H9 (cell line): Measurements from ENCODE around the gene GABRB3. TPM values are rescaled to one million over a fixed set of nuclear protein-coding genes. Genes with fewer than 3 reads are reported as not detected.

Experiments
- DNase-seq: peaks from one replicate; pipeline ENCODE4 v3.0.0-alpha.2; 2017
- H2AFZ ChIP-seq: one replicate; pipeline ENCODE4 v1.6.1; 2013; ENCODE audit warnings: mild to moderate bottlenecking, low read length, control low read depth, moderate library complexity
- H2AK5ac ChIP-seq: 2 replicates; pipeline ENCODE4 v1.6.1; 2013; ENCODE audit warnings: low read length, control low read depth, mixed read lengths; ENCODE audit not compliant: insufficient read length
- H2BK120ac ChIP-seq: one replicate; pipeline ENCODE4 v1.6.1; 2013; ENCODE audit warnings: low read depth, mild to moderate bottlenecking, low read length, control low read depth, inconsistent platforms; ENCODE audit not compliant: poor library complexity, severe bottlenecking
- H2BK12ac ChIP-seq: 2 replicates; pipeline ENCODE4 v1.6.1; 2013; ENCODE audit warnings: low read length, control low read depth, mixed read lengths, low read depth; ENCODE audit not compliant: insufficient read length
- H2BK15ac ChIP-seq: 2 replicates; pipeline ENCODE4 v1.6.1; 2013; ENCODE audit warnings: low read depth, low read length, control low read depth
- H2BK20ac ChIP-seq: one replicate; pipeline ENCODE4 v1.6.1; 2013; ENCODE audit warnings: low read depth, mild to moderate bottlenecking, low read length, control low read depth, inconsistent platforms; ENCODE audit not compliant: poor library complexity, severe bottlenecking
- H2BK5ac ChIP-seq: 2 replicates; pipeline ENCODE4 v1.6.1; 2013; ENCODE audit warnings: low read length, control low read depth, mixed read lengths; ENCODE audit not compliant: insufficient read length
- H3K14ac ChIP-seq: 2 replicates; pipeline ENCODE4 v1.6.1; 2013; ENCODE audit warnings: low read length, control low read depth; ENCODE audit not compliant: insufficient read depth
- H3K18ac ChIP-seq: 2 replicates; pipeline ENCODE4 v1.6.1; 2013; ENCODE audit warnings: low read depth, mild to moderate bottlenecking, mixed read lengths, low read length, control low read depth; ENCODE audit not compliant: insufficient read length
- H3K23ac ChIP-seq: 2 replicates; pipeline ENCODE4 v1.6.1; 2013; ENCODE audit warnings: low read length, control low read depth, mixed read lengths, low read depth; ENCODE audit not compliant: insufficient read length
- H3K23me2 ChIP-seq: 2 replicates; pipeline ENCODE4 v1.6.1; 2013; ENCODE audit warnings: low read depth, mild to moderate bottlenecking, mixed read lengths, low read length, control low read depth; ENCODE audit not compliant: insufficient read length, poor library complexity, severe bottlenecking
- H3K27ac ChIP-seq: 2 replicates; pipeline ENCODE4 v1.5.1; 2013; ENCODE audit warnings: low read length, control low read depth, mixed read lengths, low read depth; ENCODE audit not compliant: insufficient read length
- H3K27me3 ChIP-seq: 2 replicates; pipeline ENCODE4 v1.6.1; 2013; ENCODE audit warnings: low read length, control low read depth, inconsistent platforms; ENCODE audit not compliant: insufficient read depth
- H3K4ac ChIP-seq: 2 replicates; pipeline ENCODE4 v1.6.1; 2013; ENCODE audit warnings: low read depth, mild to moderate bottlenecking, control low read depth, inconsistent platforms, low read length, moderate library complexity
- H3K4me1 ChIP-seq: 2 replicates; pipeline ENCODE4 v1.6.1; 2013; ENCODE audit warnings: low read length, control low read depth, inconsistent platforms; ENCODE audit not compliant: insufficient read depth
- H3K4me2 ChIP-seq: 2 replicates; pipeline ENCODE4 v1.6.1; 2013; ENCODE audit warnings: low read length, control low read depth, mixed read lengths; ENCODE audit not compliant: insufficient read length, insufficient read depth
- H3K56ac ChIP-seq: 2 replicates; pipeline ENCODE4 v1.6.1; 2013; ENCODE audit warnings: low read depth, mild to moderate bottlenecking, mixed read lengths, low read length, control low read depth; ENCODE audit not compliant: insufficient read length
- H3K79me1 ChIP-seq: 2 replicates; pipeline ENCODE4 v1.6.1; 2013; ENCODE audit warnings: low read depth, mild to moderate bottlenecking, moderate library complexity, low read length, control low read depth, inconsistent platforms; ENCODE audit not compliant: insufficient read depth, poor library complexity, severe bottlenecking
- H3K79me2 ChIP-seq: 2 replicates; pipeline ENCODE4 v1.6.1; 2013; ENCODE audit warnings: low read length, control low read depth, inconsistent platforms; ENCODE audit not compliant: insufficient read depth
- H3K9ac ChIP-seq: 2 replicates; pipeline ENCODE4 v1.6.1; 2013; ENCODE audit warnings: low read length, control low read depth, mixed read lengths; ENCODE audit not compliant: insufficient read length; ENCODE audit errors: extremely low read depth
- H3K9me3 ChIP-seq: one replicate; pipeline ENCODE4 v1.6.1; 2013; ENCODE audit warnings: low read depth, low read length, inconsistent platforms; ENCODE audit not compliant: control insufficient read depth
- H3T11ph ChIP-seq: one replicate; pipeline ENCODE4 v1.6.1; 2013; ENCODE audit warnings: mild to moderate bottlenecking, low read length, control low read depth, inconsistent platforms
- H4K20me1 ChIP-seq: one replicate; pipeline ENCODE4 v1.6.1; 2013; ENCODE audit not compliant: control insufficient read depth, insufficient read length, insufficient read depth
- H4K5ac ChIP-seq: 2 replicates; pipeline ENCODE4 v1.6.1; 2013; ENCODE audit warnings: low read depth, mild to moderate bottlenecking, mixed read lengths, low read length, control low read depth; ENCODE audit not compliant: insufficient read length
- H4K8ac ChIP-seq: replicated peaks from 2 replicates; pipeline ENCODE4 v1.6.1; 2013; ENCODE audit warnings: low read length, control low read depth, mixed read lengths, low read depth; ENCODE audit not compliant: insufficient read length
- H4K91ac ChIP-seq: 2 replicates; pipeline ENCODE4 v1.6.1; 2013; ENCODE audit warnings: low read depth, mild to moderate bottlenecking, moderate library complexity, mixed read lengths, low read length, control low read depth; ENCODE audit not compliant: insufficient read length
- H3K27ac Mint-ChIP-seq, 3 experiments: 2 replicates in 2 of 3; 3 replicates in 1 of 3; pipeline ENCODE4 v1.8.0; 2020 to 2021; ENCODE audit warnings: mixed read lengths in 3 of 3, mild to moderate bottlenecking in 1 of 3, moderate library complexity in 1 of 3
- H3K27me3 Mint-ChIP-seq: 2 replicates; pipeline ENCODE4 v1.8.0; 2021; ENCODE audit warnings: low read depth, mild to moderate bottlenecking, moderate library complexity, mixed read lengths
- H3K36me3 Mint-ChIP-seq, 3 experiments: 2 replicates in 2 of 3; 3 replicates in 1 of 3; pipeline ENCODE4 v1.8.0; 2020 to 2021; ENCODE audit warnings: low read depth in 3 of 3, mixed read lengths in 3 of 3; ENCODE audit not compliant: insufficient read depth in 1 of 3
- H3K4me1 Mint-ChIP-seq, 2 experiments: 2 replicates each; pipeline ENCODE4 v1.8.0; 2020; ENCODE audit warnings: mixed read lengths in 2 of 2
- H3K4me3 Mint-ChIP-seq, 2 experiments: 2 replicates in 1 of 2; 3 replicates in 1 of 2; pipeline ENCODE4 v1.8.0; 2020 to 2021; ENCODE audit warnings: mild to moderate bottlenecking in 2 of 2, mixed read lengths in 2 of 2, moderate library complexity in 1 of 2
- H3K9me3 Mint-ChIP-seq, 2 experiments: 2 replicates in 1 of 2; 3 replicates in 1 of 2; pipeline ENCODE4 v1.8.0; 2020; ENCODE audit warnings: mild to moderate bottlenecking in 2 of 2, mixed read lengths in 2 of 2, moderate library complexity in 1 of 2
- CTCF ChIP-seq: fragments of 200-600 bp; sonication (generic); conservative IDR thresholded peaks from 3 replicates; pipeline ENCODE4 v1.8.0; 2021; ENCODE audit warnings: antibody characterized with exemption, mild to moderate bottlenecking
- WGBS: extraction: QIAGEN DNeasy Blood & Tissue Kit; methylation state at CpG from one replicate; pipeline ENCODE4 v1.1.7; 2013; ENCODE audit warnings: missing lambda C conversion rate, low lambda C conversion rate, mixed read lengths; ENCODE audit not compliant: insufficient read length; ENCODE audit errors: extremely low coverage; 5-methylcytosine and 5-hydroxymethylcytosine counted together
- total RNA-seq: library from RNA; stranded (reverse); gene quantifications from 2 replicates; pipeline ENCODE4 v1.2.1, GENCODE V29; 2021

GABRB3 gene
- total RNA-seq, 1 experiment from 2014 or later = 98.2 TPM

- Mint-ChIP-seq H3K4me3 (no peak overlapping the region), H3K4me1 (peaks cover 26 to 27% of the 10 kb centered on the region in 2 experiments), H3K9me3 (no peaks in the 10 kb centered on the region), H3K36me3 (peaks cover 7 to 25% (median 9%) of the 10 kb centered on the region in 3 experiments; a peak in 5 of 7 replicates), H3K27me3 (no peaks in the 10 kb centered on the region), H3K27ac (no peak overlapping the region)
- Histone ChIP-seq H4K5ac (no peak overlapping the region), H3K18ac (no peak overlapping the region), H2BK15ac (no peak overlapping the region), H4K91ac (no peak overlapping the region), H3K27ac (no peak overlapping the region), H3K79me1 (peaks cover 4% of the 10 kb centered on the region), H2BK12ac (no peak overlapping the region), H4K20me1 (no peaks in the 10 kb centered on the region), H4K8ac (no peak overlapping the region), H2BK120ac (no peak overlapping the region), H3K9me3 (no peaks in the 10 kb centered on the region), H3K4me2 (no peak overlapping the region), H3K4me1 (peaks cover 9% of the 10 kb centered on the region; the same call in 1 of the 2 replicates), H3K79me2 (peaks cover 14% of the 10 kb centered on the region; the same call in 1 of the 2 replicates), H2AK5ac (no peak overlapping the region), H3K23ac (no peak overlapping the region), H2BK5ac (no peak overlapping the region), H3K56ac (no peak overlapping the region), H2BK20ac (no peak overlapping the region), H3K14ac (no peak overlapping the region), H3K4ac (no peak overlapping the region), H2AFZ (no peak overlapping the region), H3K27me3 (no peaks in the 10 kb centered on the region), H3K23me2 (no peaks in the 10 kb centered on the region), H3K9ac (no peak overlapping the region), H3T11ph (no peak overlapping the region)
- no peak for TF ChIP-seq CTCF
- no CpG with 5 or more reads among the region's 5 CpGs for WGBS
- DNase-seq = no peak
Observed at GRCh38 chr15:26640601-26641000, 132.3 kb downstream of the GABRB3 start.
